HUES48 (cell line): ENCODE measurements around the gene ZNF668.
"Not testable (repeated sequence)": the region's sequence is repeated elsewhere in the genome, so short reads cannot be mapped to it uniquely, and the experiment has no call there.

Experiments
- H3K27ac ChIP-seq: one replicate; pipeline ENCODE4 v1.7.0; 2013; ENCODE audit warnings: low read depth, low read length, inconsistent platforms
- H3K27me3 ChIP-seq: 2 replicates; pipeline ENCODE4 v1.6.1; 2013; ENCODE audit warnings: mild to moderate bottlenecking, low read length; ENCODE audit not compliant: control insufficient read depth, insufficient read depth
- H3K36me3 ChIP-seq: 2 replicates; pipeline ENCODE4 v1.6.1; 2013; ENCODE audit warnings: low read length; ENCODE audit not compliant: control insufficient read depth, insufficient read depth
- H3K4me1 ChIP-seq: 2 replicates; pipeline ENCODE4 v1.6.1; 2013; ENCODE audit warnings: mild to moderate bottlenecking, low read length; ENCODE audit not compliant: control insufficient read depth, insufficient read depth
- H3K4me3 ChIP-seq: 2 replicates; pipeline ENCODE4 v1.5.1; 2013; ENCODE audit warnings: mild to moderate bottlenecking, low read depth, low read length
- H3K9ac ChIP-seq: 2 replicates; pipeline ENCODE4 v1.6.1; 2013; ENCODE audit warnings: mild to moderate bottlenecking, low read depth, low read length, moderate library complexity
- H3K9me3 ChIP-seq: 2 replicates; pipeline ENCODE4 v1.6.1; 2013; ENCODE audit warnings: low read length; ENCODE audit not compliant: control insufficient read depth, insufficient read depth

ZNF668 gene

GRCh38 chr16:31022544-31023251 is 51.3 kb downstream of the ZNF668 start:
- no peaks in the 10 kb centered on the region for H3K4me1 ChIP-seq
- no peaks in the 10 kb centered on the region for H3K36me3 ChIP-seq
- H3K9ac ChIP-seq: no peak overlapping the region
- H3K27ac ChIP-seq: no peak overlapping the region
- no peaks in the 10 kb centered on the region for H3K9me3 ChIP-seq
- no peak overlapping the region for H3K4me3 ChIP-seq
- H3K27me3 ChIP-seq: no peaks in the 10 kb centered on the region

DNA sequence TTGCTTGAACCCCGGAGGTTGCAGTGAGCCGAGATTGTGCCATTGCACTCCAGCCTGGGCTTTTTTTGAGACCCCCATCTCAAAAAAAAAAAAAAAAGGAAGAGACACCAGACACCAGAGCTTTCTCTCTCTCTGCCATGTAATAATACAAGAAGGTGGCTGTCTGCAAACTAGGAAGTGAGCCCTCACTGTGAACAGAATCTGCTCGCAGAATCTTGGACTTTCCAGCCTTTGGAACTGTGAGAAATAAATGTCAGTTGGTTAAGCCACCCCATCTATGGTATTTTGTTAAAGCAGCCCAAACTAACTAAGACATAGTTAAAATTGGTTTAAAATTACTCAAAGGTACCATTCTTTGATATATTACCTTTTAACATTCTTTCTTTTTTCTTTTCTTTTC is 53.5 kb downstream of the ZNF668 start:
- no peaks in the 10 kb centered on the region for H3K27me3 ChIP-seq
- no peak overlapping the region for H3K27ac ChIP-seq
- no peaks in the 10 kb centered on the region for H3K9me3 ChIP-seq
- no peaks in the 10 kb centered on the region for H3K36me3 ChIP-seq
- H3K4me3 ChIP-seq: no peak overlapping the region
- H3K4me1 ChIP-seq: no peaks in the 10 kb centered on the region
- H3K9ac ChIP-seq: no peak overlapping the region

DNA sequence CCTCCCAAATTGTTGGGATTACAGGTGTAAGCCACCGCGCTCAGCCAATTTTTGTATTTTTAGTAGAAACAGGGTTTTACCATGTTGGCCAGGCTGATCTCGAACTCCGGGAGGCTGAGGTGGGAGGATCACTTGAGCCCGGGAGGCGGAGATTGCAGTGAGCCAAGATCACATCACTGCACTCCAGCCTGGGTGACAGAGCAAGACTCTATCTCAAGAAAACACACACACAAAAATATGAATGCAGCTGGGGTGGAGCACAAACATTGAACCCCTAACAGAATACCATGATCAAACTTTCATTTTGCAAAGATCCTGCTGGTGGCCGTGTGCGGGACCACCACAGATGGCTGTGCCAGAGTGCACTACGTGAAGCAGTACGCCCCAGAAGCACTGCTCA is 56.3 kb downstream of the ZNF668 start:
- not testable (repeated sequence) for H3K4me1 ChIP-seq, H3K27me3 ChIP-seq, H3K9ac ChIP-seq, H3K36me3 ChIP-seq, H3K27ac ChIP-seq, H3K9me3 ChIP-seq, H3K4me3 ChIP-seq

GRCh38 chr16:31016018-31016417 is 58.0 kb downstream of the ZNF668 start:
- Histone ChIP-seq H3K9ac (no peak overlapping the region), H3K27me3 (peaks cover 5% of the 10 kb centered on the region; the same call in 1 of the 2 replicates), H3K9me3 (no peaks in the 10 kb centered on the region), H3K27ac (no peak overlapping the region), H3K4me3 (no peak overlapping the region), H3K36me3 (no peaks in the 10 kb centered on the region), H3K4me1 (peaks cover under 1% of the 10 kb centered on the region; the same call in 1 of the 2 replicates)

DNA sequence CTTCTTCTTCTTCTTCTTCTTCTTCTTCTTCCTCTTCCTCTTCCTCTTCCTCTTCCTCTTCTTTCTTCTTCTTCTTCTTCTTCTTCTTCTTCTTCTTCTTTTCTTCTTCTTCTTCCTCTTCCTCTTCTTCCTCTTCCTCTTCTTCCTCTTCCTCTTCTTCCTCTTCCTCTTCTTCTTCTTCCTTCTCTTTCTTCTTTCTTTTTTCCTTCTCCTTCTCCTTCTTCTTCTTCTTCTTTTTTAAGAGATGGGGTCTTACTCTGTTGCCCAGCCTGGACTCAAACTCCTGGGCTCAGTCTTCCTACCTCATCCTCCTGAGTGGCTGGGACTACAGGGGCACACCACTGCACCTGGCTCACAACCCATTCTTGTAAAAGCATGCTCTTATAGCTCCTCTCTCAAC is 60.7 kb downstream of the ZNF668 start:
- not testable (repeated sequence) for H3K27ac ChIP-seq

GRCh38 chr16:31011815-31012214 is 62.2 kb downstream of the ZNF668 start:
- H3K36me3 ChIP-seq, H3K9me3 ChIP-seq, H3K9ac ChIP-seq, H3K4me3 ChIP-seq, H3K27ac ChIP-seq, H3K27me3 ChIP-seq: not testable (repeated sequence)
- peaks cover 13% of the 10 kb centered on the region for H3K4me1 ChIP-seq

More for the DNA sequence above, 60.7 kb downstream of the ZNF668 start:
- not testable (repeated sequence) for H3K4me3 ChIP-seq, H3K9ac ChIP-seq, H3K36me3 ChIP-seq, H3K9me3 ChIP-seq, H3K27me3 ChIP-seq
- peaks cover 13% of the 10 kb centered on the region for H3K4me1 ChIP-seq
